AG04450 (cell line): ENCODE results near the gene LIN28A. TPM values are rescaled to one million over a fixed set of nuclear protein-coding genes. Genes with fewer than 3 reads are reported as not detected.
A peak's percentile ranks its signal among the peaks of the same experiment; 100 is the strongest.

Experiments used
- CTCF ChIA-PET: fragments of 300-600, 350-600 bp; formaldehyde crosslinking; extraction: SDS; loops from one replicate; lab custom pipeline; 2022; ENCODE audit warnings: antibody characterized with exemption, inconsistent platforms; lab: Charles Lee
- POLR2A ChIA-PET: fragments of 350-600 bp; formaldehyde crosslinking; extraction: SDS; loops from one replicate; lab custom pipeline; 2021; ENCODE audit warnings: antibody characterized with exemption, inconsistent platforms; lab: Yijun Ruan, JAX
- DNase-seq: peaks from one replicate; pipeline ENCODE4 v3.0.0-alpha.2; 2011; ENCODE audit warnings: low read depth, low spot score
- H3K27ac ChIP-seq: one replicate; pipeline ENCODE4 v1.5.1; 2012; ENCODE audit warnings: low read depth, low read length, control low read depth
- H3K27me3 ChIP-seq: one replicate; pipeline ENCODE4 v1.6.0; 2012; ENCODE audit warnings: low read length; ENCODE audit not compliant: control insufficient read depth, insufficient read depth
- H3K4me3 ChIP-seq: 2 replicates; pipeline ENCODE4 v1.5.1; 2011; ENCODE audit warnings: mild to moderate bottlenecking, low read depth, low read length, control low read depth
- H3K9me3 ChIP-seq: 2 replicates; pipeline ENCODE4 v1.5.1; 2012; ENCODE audit warnings: low read length; ENCODE audit not compliant: control insufficient read depth, insufficient read depth
- CTCF ChIP-seq: IDR thresholded peaks from 2 replicates; pipeline ENCODE4 v1.5.1; 2011; ENCODE audit warnings: low read depth, low read length, control low read depth, inconsistent platforms
- polyA plus RNA-seq: library from polyadenylated mRNA; depleted of rRNA; stranded (reverse); fragments of >200 nt; gene quantifications from 2 replicates; pipeline ENCODE4 v1.2.3, GENCODE V29; 2011

The LIN28A gene
- polyA plus RNA-seq, 1 experiment: not detected

GRCh38 chr1:26408604-26409003, 2.0 kb upstream of the LIN28A start:
- Histone ChIP-seq H3K27me3 (peaks cover 39% of the 10 kb centered on the region), H3K27ac (no peak overlapping the region), H3K9me3 (no peaks in the 10 kb centered on the region; the same call in 1 of the 2 replicates), H3K4me3 (no peak overlapping the region)
- peak; percentile 49 for DNase-seq
- CTCF ChIA-PET: interaction anchor here (1.0 kb wide), 1 partner anchor 8 kb away, joined by 3 read pairs; no protein-coding TSS in a partner anchor
- POLR2A ChIA-PET: interaction anchor here (0.6 kb wide), 1 partner anchor 97 kb away, joined by 3 read pairs; no protein-coding TSS in a partner anchor
- TF ChIP-seq CTCF: no peak

- no peak for DNase-seq
- no peaks in the 10 kb centered on the region; the same call in 1 of the 2 replicates for H3K9me3 ChIP-seq
- no peak overlapping the region for H3K4me3 ChIP-seq
- ChIA-PET POLR2A (no interaction called here), CTCF (interaction anchor here (0.7 to 1.1 kb wide), 2 partner anchors 175 to 505 kb away, joined by 3 read pairs; partner anchors contain the start of gene CEP85)
- H3K27ac ChIP-seq: no peak overlapping the region
- peaks cover 44% of the 10 kb centered on the region for H3K27me3 ChIP-seq
- TF ChIP-seq CTCF: no peak
Observed at GRCh38 chr1:26409191-26409807, 1.3 kb upstream of the LIN28A start.

GRCh38 chr1:26411624-26412074, 1.0 kb downstream of the LIN28A start:
- POLR2A ChIA-PET: no interaction called here
- TF ChIP-seq CTCF: no peak
- Histone ChIP-seq H3K4me3 (no peak overlapping the region), H3K9me3 (no peaks in the 10 kb centered on the region; the same call in 1 of the 2 replicates), H3K27me3 (peaks cover 63% of the 10 kb centered on the region), H3K27ac (no peak overlapping the region)
- CTCF ChIA-PET: no interaction called here
- DNase-seq: no peak

GRCh38 chr1:26412180-26412840, 1.7 kb downstream of the LIN28A start:
- Histone ChIP-seq H3K4me3 (no peak overlapping the region), H3K9me3 (no peaks in the 10 kb centered on the region; the same call in 1 of the 2 replicates), H3K27me3 (peaks cover 63% of the 10 kb centered on the region), H3K27ac (no peak overlapping the region)
- POLR2A ChIA-PET: no interaction called here
- TF ChIP-seq CTCF: no peak
- CTCF ChIA-PET: no interaction called here
- DNase-seq: no peak

GRCh38 chr1:26413031-26413430, 2.4 kb downstream of the LIN28A start:
- peaks cover 69% of the 10 kb centered on the region for H3K27me3 ChIP-seq
- no peak for DNase-seq
- CTCF ChIA-PET: interaction anchor here (0.7 kb wide), 2 partner anchors 51 to 922 kb away, joined by 5 read pairs; no protein-coding TSS in a partner anchor
- no peaks in the 10 kb centered on the region; the same call in 1 of the 2 replicates for H3K9me3 ChIP-seq
- no peak overlapping the region for H3K4me3 ChIP-seq
- TF ChIP-seq CTCF: no peak
- no peak overlapping the region for H3K27ac ChIP-seq
- POLR2A ChIA-PET: no interaction called here
